ENCODE results near the gene FAM83C. TPM values are rescaled to one million over a fixed set of nuclear protein-coding genes. Genes with fewer than 3 reads are reported as not detected.

Gene FAM83C
- total RNA-seq, 2 experiments from 2014 or later: not detected

DNA sequence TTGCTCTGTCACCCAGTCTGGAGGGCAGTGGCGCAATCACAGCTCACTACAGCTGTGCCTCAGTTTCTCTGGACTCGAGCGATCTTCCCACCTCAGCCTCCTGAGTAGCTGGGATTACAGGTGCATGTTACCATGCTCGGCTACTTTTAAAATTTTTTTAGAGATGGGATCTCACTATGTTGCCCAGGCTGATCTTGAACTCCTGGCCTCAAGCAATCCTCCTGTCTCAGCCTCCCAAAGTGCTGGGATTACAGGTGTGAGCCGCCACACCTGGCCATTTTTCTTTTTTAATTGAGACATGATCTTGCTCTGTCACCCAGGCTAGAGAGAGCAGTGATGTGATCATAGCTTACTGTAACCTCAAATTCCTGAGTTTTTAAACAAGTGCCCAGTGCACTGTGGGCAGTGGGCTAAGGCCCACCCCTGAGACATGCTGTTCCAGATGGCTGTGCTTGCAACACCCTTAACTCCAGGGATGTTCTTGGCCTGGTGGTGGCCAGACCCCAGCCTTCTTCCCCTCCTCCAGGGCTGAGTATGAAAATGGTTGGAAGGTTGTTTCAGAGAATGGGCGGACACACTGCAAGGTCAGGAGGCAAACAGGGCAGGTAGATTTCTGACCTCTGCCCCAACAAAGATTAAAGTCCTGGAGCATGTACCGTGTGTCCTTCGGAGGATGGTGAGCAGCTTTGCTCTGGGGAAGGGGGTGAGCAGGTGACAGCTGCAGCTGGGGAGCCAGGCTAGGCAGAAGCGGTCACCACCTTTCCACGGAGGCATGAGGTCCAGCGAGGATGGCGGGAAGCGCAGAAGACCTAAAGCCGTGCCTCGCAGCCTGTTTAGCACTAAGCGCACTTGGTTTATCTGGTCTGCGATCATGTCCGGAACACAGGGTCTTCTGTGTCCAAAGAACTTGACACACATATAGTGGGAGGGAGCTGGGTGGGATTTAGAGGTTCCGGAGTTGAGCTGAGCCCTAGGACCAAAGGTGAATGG lies 1.4 kb upstream of the FAM83C start:
- Mint-ChIP-seq H3K4me1 (no peaks in the 10 kb centered on the region), H3K27ac (no peak overlapping the region), H3K27me3 (peaks cover 4% of the 10 kb centered on the region), H3K36me3 (ENCODE audit: low read depth) (no peaks in the 10 kb centered on the region), H3K9me3 (no peaks in the 10 kb centered on the region), H3K4me3 (no peak overlapping the region)
- POLR2A ChIA-PET: no interaction called here
- no peak for DNase-seq
- CTCF ChIA-PET: interaction anchor here (0.8 to 1.3 kb wide), 3 partner anchors 11 to 62 kb away, joined by 3 read pairs; no protein-coding TSS in a partner anchor

DNA sequence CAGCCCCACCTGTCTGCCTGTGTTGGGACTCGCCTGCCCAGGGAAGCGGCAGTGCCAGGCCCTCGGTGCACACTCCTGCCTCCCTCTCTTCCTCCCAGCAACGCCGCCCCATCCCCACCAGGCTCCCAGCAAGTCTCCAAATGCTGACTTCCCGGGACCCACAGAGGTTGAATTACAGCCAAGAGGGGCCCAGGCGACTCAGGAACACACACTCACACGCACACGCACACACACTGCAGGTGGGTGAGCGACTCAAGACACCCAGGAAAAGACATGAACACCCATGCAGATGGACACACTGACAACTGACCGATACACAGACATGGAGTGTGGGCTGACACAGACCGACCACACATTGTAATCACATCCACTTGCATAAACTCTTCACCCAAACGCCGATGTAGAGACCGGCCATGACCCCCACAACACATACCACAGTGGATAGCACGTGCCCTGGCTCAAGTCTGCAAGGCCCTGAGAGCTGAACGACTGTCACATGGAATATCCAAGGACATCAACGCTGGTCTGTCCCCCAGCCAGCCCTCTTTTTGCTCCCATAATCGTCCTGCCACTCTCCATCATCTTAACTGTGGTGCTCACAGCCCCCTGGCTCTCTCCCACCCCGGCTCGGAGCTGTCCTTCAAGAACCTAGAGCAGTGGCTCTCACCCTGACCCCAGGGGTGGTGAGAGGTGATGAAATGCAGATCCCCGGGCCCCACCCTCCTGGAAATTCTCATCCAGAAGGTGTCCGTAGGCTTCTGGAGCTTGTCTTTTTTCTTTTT lies 470 bp upstream of the FAM83C start:
- Mint-ChIP-seq H3K27ac (no peak overlapping the region), H3K36me3 (ENCODE audit: low read depth) (no peaks in the 10 kb centered on the region), H3K9me3 (no peaks in the 10 kb centered on the region), H3K4me1 (no peaks in the 10 kb centered on the region), H3K4me3 (no peak overlapping the region), H3K27me3 (peaks cover 4% of the 10 kb centered on the region)
- ChIA-PET POLR2A (no interaction called here), CTCF (interaction anchor here (0.8 to 1.3 kb wide), 3 partner anchors 12 to 63 kb away, joined by 3 read pairs; no protein-coding TSS in a partner anchor)
- DNase-seq: no peak

DNA sequence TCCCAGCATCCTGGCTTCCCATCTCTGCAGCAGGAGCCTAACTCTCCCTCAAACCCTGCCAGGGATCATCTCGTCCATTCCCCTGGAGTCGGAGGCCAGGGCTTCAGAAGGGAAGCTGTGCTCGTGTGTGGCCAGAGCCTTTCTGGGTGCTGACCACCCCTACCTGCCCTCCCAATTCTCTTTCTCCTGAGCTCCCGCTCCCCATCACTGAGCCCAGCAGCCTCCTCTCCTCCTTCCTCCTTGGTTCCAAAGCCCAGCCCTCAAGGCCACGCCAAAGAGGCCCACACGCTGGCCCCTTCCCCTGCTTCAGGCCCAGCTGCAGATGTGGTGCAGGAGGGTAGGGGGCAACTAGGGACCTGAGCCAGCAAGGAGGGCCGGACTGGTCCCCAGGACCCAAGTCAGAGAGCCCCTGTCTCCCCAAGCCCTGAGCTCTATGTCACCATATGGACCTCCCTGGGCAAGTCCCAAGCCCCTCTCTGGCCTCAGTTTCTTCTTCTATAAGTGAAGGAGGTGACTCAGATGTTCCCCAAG lies 1.3 kb downstream of the FAM83C start:
- DNase-seq: no peak
- POLR2A ChIA-PET: no interaction called here
- no peak overlapping the region for H3K27ac Mint-ChIP-seq
- CTCF ChIA-PET: interaction anchor here (0.6 to 6.0 kb wide), 2 partner anchors 14 to 922 kb away, joined by 3 to 45 read pairs; no protein-coding TSS in a partner anchor
- H3K4me3 Mint-ChIP-seq: no peak overlapping the region
- H3K27me3 Mint-ChIP-seq: peaks cover 4% of the 10 kb centered on the region
- H3K4me1 Mint-ChIP-seq: peaks cover 2% of the 10 kb centered on the region
- H3K36me3 Mint-ChIP-seq (ENCODE audit: low read depth): no peaks in the 10 kb centered on the region
- no peaks in the 10 kb centered on the region for H3K9me3 Mint-ChIP-seq

DNA sequence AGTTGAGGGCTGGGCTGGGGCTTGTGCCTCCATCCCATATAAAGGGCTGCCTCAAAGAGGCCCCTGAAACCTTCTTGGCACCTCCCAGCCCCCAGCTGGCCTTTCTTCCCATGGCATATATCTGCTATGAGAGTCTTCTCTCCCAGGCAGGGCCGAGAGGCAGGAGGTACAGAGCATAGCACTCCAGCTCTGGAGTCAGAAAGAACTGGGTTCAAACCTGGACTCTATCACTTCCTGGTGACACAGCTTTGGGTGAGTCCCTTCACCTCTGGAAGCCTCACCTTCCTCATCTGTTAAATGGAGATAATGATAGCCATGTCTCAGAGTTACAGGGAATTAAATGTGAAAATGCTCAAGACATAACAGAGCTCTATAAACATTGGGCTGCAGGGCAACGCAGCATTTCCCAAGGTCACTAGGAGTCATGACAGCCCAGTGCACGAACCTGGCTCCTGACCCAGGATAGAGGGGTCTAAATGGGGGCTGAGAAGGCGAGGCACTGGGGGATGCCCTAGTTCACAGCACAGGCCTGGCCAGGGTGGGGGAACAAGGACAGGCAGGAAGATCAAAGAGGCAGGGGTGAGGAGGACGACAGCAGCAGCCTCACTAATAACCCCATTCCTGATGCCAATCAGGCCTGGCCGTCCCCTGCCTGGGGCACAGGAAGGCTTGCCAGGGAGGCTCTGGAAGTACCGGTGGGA lies 1.9 kb downstream of the FAM83C start:
- H3K4me1 Mint-ChIP-seq: peaks cover 7% of the 10 kb centered on the region
- no peak overlapping the region for H3K4me3 Mint-ChIP-seq
- no peak overlapping the region for H3K27ac Mint-ChIP-seq
- peaks cover 3% of the 10 kb centered on the region for H3K27me3 Mint-ChIP-seq
- CTCF ChIA-PET: interaction anchor here (1.1 to 6.0 kb wide), 2 partner anchors 14 to 154 kb away, joined by 3 to 45 read pairs; no protein-coding TSS in a partner anchor
- no peaks in the 10 kb centered on the region for H3K9me3 Mint-ChIP-seq
- no peak for DNase-seq
- POLR2A ChIA-PET: no interaction called here
- H3K36me3 Mint-ChIP-seq (ENCODE audit: low read depth): no peaks in the 10 kb centered on the region

DNA sequence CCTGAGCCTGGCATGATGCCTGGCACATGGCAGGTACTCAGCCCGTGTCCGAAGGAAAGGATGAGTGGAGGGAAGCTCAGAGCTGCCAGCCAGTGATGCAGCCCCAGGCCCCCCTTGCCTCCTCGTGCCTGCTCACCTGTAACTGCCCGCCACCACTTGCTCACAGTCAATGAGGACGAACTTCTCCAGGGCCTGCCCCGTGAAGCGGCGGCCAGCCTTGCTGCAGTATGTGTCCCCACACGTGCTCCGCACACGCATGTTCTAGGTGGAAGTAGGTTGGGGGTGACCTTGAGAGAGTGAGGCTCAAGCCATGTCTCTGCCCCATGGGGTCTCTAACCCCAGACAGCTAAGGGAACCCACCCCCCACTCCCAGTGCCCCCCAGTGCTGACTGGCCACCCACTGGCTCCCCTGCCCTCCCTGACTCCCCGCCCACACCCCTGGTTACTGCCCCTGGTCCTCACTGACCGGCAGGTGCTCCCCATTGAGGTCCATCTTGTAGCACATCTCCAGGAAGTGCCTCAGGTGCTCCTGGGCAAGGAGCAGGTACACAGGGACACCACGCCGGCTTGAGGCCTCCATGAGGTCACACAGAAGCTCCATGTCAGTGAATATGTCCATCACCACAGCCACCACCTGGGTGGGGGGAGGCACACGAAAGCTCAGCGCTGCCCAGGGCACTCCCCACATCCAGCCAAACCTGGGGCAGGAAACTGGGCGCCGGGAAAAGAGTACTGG lies 3.7 kb downstream of the FAM83C start:
- Mint-ChIP-seq H3K4me3 (no peak overlapping the region), H3K27ac (no peak overlapping the region), H3K4me1 (peaks cover 16% of the 10 kb centered on the region), H3K9me3 (no peaks in the 10 kb centered on the region), H3K27me3 (no peaks in the 10 kb centered on the region), H3K36me3 (ENCODE audit: low read depth) (peaks cover 2% of the 10 kb centered on the region)
- CTCF ChIA-PET: interaction anchor here (0.6 to 6.0 kb wide), 7 partner anchors 10 to 192 kb away, joined by 3 to 45 read pairs (median 4); partner anchors contain the start of gene MMP24OS
- POLR2A ChIA-PET: interaction anchor here (0.6 kb wide), 1 partner anchor 16 kb away, joined by 4 read pairs; no protein-coding TSS in a partner anchor
- DNase-seq: no peak

DNA sequence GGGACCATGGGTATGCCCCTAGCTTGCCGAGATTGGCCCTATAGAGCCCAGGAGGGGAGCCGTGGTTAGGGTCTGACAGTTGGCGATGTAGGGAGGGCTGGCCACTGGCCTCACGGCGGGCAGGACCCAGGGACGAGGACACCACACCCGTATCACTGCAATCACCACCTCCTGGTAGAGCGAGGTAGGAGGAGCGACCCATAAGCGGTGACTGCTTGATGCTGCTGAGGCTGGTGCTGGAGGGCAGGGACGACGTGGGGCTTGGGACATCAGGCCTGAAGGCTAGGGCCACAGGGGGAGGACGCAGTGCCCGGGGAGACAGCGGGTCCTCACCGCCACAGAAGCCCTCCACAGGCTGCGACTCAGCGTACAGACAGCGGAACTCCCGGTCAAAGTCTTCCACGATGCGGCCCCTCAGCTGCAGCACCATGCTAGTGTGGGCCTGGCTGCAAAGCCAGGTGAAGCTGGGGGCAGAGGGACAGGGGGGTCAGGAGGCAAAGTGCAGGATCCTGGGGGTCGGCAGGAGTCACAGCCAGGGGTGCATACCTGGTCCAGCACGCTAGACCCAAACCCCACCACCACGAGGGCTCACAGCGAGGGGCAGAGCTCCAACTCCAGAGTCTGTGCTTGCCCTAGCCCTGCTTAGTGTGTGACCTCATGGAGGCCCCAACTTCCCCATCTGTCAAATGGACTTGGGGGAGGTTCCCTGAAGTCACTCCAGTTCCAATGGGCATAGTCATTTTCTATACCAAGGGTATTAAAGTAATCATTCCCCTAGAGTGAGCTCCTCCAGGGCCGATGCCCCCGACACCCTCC lies 4.5 kb downstream of the FAM83C start:
- no peak for DNase-seq
- ChIA-PET POLR2A (no interaction called here), CTCF (interaction anchor here (0.6 to 6.0 kb wide), 5 partner anchors 11 to 191 kb away, joined by 3 to 45 read pairs (median 4); no protein-coding TSS in a partner anchor)
- Mint-ChIP-seq H3K36me3 (ENCODE audit: low read depth) (peaks cover 5% of the 10 kb centered on the region), H3K4me3 (no peak overlapping the region), H3K27me3 (no peaks in the 10 kb centered on the region), H3K9me3 (no peaks in the 10 kb centered on the region), H3K27ac (no peak overlapping the region), H3K4me1 (peaks cover 20% of the 10 kb centered on the region)

DNA sequence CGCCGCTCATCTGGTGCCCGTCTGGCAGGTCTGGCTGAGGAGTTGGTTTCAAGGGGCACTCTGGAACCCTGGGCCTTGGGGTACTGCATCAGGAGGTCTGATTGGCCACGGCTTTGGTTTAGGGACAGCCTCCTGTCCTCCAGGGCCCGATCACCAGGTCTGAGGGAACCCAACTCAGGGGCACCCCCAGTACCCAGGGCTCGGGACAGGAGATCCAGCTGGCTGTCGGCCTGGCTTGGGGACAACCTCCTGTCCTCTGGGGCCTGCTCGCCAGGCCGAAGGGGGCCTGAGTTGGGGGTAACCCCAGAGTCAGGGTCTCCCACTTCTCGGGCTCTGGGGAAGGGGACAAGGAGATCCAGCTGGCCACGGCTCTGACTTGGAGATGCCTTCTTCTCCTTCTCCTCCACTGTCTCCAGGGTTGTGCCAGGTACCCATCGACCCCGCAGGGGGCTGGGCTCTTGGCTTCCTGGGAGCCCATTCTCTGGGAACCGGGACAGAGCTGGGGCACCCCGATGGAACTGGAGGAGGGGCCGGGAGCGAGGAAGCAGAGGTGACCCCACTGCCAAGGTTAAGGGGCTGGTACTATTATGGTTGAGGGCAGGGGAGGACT lies 5.2 kb downstream of the FAM83C start:
- Mint-ChIP-seq H3K36me3 (ENCODE audit: low read depth) (peaks cover 9% of the 10 kb centered on the region), H3K27me3 (no peaks in the 10 kb centered on the region), H3K4me3 (no peak overlapping the region), H3K27ac (no peak overlapping the region), H3K9me3 (no peaks in the 10 kb centered on the region), H3K4me1 (peaks cover 25% of the 10 kb centered on the region)
- no peak for DNase-seq
- ChIA-PET POLR2A (no interaction called here), CTCF (interaction anchor here (0.9 to 6.0 kb wide), 4 partner anchors 12 to 29 kb away, joined by 3 to 45 read pairs (median 4); no protein-coding TSS in a partner anchor)

DNA sequence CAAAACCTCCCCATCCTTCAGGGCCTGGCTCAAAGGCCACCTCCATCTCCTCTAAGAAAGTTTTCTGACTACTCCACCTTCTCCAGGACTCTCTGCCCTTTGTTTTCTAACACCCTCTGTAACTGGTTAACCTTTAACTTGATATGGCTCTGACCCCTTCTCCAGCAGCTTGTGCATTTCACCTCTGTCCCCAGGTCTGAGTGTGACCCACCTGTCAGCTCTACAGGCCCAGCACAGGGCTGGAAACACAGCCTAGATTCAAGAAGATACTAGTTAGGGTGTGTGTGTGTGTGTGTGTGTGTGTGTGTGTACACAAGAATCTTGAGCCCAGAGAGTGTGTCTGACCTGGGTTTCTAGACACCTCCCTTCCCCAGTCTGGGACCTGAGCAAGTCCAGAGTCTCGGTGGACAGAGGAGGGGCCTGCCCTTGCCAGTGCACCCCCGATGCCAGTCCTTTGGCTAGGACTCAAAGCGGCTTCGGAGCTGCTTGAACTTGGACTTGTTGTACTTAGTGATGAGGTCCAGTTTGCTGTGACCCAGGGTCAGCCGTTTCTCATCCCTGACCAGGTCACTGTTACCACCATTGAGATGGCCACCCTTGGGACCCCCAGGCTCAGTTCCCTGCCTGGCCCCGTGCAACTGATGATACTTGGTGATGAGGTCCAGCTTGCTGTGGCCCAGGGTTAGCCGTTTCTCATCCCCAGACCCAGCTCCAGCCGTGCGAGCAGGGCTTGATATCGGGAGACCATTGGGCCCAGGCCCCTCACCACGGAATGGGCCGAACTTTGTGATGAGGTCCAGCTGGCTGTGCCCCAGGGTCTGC lies 5.9 kb downstream of the FAM83C start:
- H3K4me1 Mint-ChIP-seq: peaks cover 27% of the 10 kb centered on the region
- peaks cover 13% of the 10 kb centered on the region for H3K36me3 Mint-ChIP-seq (ENCODE audit: low read depth)
- H3K27me3 Mint-ChIP-seq: no peaks in the 10 kb centered on the region
- DNase-seq: no peak
- H3K9me3 Mint-ChIP-seq: no peaks in the 10 kb centered on the region
- CTCF ChIA-PET: interaction anchor here (0.9 to 6.0 kb wide), 2 partner anchors 18 to 30 kb away, joined by 3 to 45 read pairs; no protein-coding TSS in a partner anchor
- H3K4me3 Mint-ChIP-seq: peak overlapping the region; percentile 88
- POLR2A ChIA-PET: no interaction called here
- H3K27ac Mint-ChIP-seq: peak overlapping the region; percentile 95

DNA sequence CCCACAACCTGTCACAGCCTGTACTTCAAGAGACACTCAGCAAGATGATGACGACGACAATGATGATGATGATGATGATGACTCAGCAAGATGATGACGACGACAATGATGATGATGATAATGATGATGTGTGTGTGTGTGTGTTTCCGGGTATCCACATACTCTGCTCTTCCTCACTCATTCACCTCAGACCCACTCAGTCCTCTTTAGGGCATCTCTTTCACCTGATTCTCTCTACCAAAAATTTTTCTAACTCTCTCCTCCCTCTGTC lies 6.5 kb downstream of the FAM83C start:
- no peaks in the 10 kb centered on the region for H3K27me3 Mint-ChIP-seq
- peaks cover 27% of the 10 kb centered on the region for H3K4me1 Mint-ChIP-seq
- peak overlapping the region; percentile 88 for H3K4me3 Mint-ChIP-seq
- peaks cover 13% of the 10 kb centered on the region for H3K36me3 Mint-ChIP-seq (ENCODE audit: low read depth)
- H3K9me3 Mint-ChIP-seq: no peaks in the 10 kb centered on the region
- H3K27ac Mint-ChIP-seq: peak overlapping the region; percentile 95
- DNase-seq: no peak
- ChIA-PET CTCF (interaction anchor here (6.0 kb wide), 1 partner anchor 19 kb away, joined by 45 read pairs; no protein-coding TSS in a partner anchor), POLR2A (no interaction called here)

All from activated CD4-positive, alpha-beta T cell treated with anti-CD3 and anti-CD28 coated beads, Interleukin-2, amount 10 ng/mL, durations not matched to agents 7 days and 5 days (primary cell).